Stimulated activated CD4-positive, alpha-beta T cell treated with anti-CD3 and anti-CD28 coated beads, Interleukin-1b, Interleukin-23, amount 100 ng/mL, for 48 hours (primary cell): ENCODE measurements around the gene NR1D2.
A peak's percentile ranks its signal among the peaks of the same experiment; 100 is the strongest.

Experiments
- DNase-seq: peaks from one replicate; pipeline ENCODE4 v3.0.0-alpha.2; 2020

NR1D2 gene

DNA sequence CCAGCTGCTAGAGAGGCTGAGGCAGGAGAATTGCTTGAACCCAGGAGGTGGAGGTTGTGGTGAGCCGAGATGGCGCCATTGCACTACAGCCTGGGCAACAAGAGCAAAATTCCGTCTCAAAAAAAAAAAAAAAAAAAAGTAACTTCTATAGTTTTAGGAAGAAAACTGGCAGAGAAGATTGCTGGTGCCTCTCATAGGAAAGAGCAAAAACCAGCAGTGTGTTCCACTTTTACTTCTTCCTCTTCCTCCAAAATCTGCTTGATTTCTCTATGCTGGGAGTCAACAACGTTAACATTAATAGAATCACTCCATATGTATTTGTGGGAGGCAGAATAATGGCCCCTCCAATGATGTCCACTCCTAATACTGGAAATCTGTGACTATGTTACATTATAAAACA, 12.5 kb upstream of the NR1D2 start:
- no peak for DNase-seq

DNA sequence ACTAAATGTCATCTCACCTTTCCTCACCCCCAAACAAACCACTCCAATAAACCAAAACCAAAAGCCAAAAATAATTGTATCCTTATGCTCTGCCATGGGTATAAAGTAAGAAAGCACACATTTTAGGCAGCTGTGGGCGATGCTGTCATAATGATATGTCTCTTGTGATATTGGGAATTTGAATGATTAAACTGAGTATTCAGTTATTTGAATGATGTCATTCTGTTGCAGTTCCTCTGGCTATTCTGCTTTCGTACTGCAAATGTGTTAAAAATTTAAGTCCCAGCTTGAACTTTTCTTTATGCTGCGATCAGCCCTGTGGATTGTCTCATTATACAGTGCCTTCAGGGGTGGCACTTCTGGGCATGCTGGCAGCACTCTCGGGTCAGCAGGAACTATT, 10.8 kb upstream of the NR1D2 start:
- no peak for DNase-seq

DNA sequence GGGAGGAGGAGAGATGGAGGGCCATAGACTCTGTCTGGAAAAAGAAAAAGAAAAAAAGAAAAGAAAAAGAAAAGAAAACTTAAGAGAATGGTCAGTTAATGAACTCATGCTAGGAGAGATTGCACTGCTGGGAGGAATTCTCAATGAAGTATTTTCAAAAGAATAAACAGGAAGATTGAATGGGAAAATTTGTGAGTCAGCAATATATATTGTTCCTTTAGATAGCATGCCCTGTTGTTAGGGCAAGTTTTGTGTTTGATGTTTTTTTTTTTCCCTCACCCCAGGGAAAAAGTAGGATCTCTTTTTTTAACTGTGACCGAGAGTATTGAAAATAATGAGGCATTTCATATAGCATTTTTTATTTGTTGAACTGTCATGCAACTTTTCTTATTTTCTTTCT, 7.8 kb upstream of the NR1D2 start:
- DNase-seq: no peak

DNA sequence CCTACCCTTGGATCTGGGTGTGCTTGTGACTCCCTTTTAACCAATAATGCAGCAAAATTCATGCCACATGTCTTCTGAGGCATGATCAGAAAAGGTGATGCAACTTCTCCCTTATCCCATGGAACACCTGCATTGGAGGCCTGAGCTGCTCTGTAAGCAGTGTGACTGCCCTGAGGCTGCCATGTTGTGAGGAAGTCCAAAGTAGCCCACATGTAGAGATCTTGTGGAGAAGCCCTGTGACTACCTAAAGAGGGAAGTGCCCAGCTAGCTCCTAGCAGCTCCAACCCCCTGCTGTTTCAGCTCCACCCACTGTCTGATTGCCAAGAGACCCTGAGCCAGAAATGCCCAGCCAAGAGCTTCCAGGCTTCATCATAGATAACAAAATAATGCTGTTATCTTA, 6.4 kb upstream of the NR1D2 start:
- DNase-seq: no peak

DNA sequence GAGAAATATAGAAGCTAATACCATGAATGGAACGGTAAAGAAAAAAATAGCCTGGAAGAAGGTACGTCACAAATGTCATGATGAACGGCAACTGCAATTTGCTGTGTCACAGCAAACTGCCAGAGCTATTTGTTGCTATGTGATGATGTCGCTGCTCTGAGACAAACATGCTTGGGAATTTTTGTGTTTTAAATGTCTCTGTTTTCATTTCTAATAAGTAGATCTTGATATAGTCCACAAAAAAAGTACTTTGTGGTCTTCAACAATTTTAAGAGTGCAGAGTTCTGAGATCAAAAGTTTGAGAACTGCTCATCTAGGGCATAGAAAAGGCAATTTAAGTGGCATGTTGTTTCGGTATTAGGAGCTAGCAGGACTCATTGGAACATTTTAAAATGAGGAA, 4.3 kb upstream of the NR1D2 start:
- no peak for DNase-seq

DNA sequence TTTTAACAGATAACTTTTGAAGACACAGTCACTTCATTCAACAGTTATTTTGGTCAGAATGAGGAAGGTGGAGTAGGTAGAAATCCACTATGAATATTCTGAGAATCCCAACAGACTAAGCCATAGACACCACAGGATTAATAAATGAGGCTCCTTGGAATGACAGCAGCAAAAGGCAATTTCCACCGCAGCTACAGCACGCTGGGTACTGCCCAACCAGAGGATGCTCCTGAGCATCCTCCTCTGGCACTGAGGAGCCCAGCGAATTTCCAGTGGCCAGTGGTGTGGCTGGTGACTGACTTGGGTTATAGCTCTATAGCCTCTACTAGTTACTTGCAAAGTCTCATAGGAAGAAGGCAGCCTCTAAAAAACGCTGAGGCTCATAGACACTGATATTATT, 3.6 kb upstream of the NR1D2 start:
- no peak for DNase-seq

DNA sequence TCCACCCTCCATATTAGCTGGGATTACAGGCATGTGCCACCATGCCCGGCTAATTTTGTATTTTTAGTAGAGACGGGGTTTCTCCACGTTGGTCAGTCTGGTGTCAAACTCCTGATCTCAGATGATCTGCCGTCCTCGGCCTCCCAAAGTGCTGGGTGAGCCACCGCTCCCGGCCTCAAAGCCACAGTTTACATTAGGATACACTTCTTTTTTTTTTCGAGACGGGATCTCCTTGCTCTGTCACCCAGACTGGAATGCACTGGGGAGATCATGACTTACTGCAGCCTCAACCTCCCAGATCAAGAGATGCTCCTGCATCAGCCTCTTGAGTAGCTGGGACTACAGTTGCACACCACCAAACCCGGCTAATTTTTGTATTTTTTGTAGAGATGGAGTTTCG, 2.5 kb upstream of the NR1D2 start:
- no peak for DNase-seq

DNA sequence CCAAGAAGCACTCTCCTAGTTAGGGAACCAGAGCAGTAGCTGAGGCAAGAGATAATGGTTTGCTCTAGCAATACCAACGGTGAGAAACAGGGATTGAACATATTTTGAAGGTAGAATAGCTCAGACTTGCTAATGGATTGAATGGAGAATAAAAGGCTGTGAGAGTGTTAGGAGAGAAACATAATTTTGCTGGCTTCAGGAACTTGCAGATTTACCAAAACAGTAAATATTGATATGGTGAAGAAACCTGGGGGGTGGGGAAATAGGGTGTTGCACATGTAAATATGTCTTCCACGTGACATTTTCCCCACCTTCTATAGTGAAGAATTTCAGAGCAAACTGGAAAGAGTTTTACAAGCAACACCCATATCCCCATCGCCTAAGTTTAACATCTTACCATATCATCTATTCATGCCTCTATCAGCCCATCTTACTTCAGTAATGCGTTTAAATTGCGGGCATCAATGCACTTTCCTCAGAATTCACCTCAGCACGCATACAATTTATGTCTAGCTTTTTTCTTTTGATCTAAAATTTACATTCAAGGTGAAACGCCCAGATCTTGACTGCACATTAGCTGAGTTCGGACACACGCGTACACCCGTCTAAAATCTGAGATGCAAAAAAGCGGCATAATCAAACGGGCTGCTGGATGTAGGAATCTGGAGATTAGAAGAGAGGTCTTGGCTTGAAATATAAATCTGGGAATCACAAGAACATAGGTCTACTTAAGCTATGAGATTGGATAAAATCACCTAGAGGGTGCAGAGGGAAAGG, 891 bp upstream of the NR1D2 start:
- DNase-seq: no peak

DNA sequence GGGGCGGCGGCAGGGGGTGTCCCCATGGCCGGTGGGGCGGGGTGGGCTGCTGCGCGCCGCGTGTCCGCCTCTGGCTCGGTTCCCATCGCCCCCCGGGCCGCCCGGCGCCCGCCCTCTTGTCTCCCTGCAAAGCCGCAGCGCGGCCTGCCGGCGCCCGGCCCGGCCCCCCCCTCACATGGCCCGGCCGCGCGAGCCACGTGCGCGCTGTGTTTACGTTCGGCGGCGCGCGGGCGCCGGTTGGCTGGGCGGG, 502 bp downstream of the NR1D2 start:
- DNase-seq: no peak

DNA sequence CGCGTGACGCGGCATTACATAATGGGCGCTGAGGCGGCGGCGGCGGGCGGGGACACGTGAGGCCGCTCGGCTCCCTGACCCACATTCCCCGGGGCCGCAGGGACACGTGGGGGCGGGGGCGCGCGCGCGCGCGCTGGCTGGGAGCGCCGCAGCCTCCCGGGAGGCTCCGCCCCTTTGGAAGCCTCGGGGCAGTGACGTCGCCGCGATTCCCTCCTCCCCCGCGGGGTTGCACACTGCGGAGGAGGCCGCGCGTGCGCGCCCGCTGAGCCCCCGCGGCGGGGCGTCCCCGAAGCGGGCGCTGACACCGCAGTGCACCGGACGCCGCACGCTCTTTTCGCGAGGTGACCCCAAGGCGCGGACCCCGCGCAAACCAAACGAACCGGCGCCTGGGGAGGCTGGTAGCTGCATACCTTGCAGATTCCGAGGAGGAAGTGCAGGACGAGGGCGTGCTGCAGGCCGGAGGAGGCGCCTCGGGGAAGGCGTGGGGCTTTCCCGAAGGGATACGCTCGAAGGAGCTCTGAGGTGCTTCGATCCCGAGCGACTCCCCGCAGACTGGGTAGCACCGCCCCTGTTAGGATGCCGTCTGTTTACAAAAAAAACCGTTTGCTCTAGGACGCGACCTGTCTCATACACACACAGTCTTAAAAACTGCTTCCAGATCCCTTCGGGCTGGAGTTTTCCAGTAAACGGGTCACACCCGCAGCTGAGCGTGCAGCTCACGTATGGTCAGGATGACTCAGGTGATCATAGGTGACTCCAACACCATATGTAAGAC, 1.0 kb downstream of the NR1D2 start:
- DNase-seq: peak; percentile 96

DNA sequence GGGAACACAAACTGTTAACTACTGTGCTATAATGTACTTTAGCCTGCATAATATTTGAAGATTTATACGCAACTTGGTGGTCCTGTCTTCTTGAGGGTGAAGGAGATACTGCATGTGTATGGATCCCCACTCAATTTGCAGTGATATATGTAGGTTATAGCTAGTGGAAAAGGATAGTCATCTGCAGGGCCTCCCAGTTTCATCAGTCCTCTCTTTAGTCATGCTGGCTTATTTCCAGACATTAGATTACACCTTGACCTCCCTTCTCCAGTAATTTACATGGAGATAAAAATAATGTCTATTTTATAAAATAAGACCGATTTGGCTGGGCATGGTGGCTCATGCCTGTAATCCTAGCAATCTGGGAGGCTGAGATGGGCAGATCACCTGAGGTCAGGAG, 3.7 kb downstream of the NR1D2 start:
- DNase-seq: no peak

DNA sequence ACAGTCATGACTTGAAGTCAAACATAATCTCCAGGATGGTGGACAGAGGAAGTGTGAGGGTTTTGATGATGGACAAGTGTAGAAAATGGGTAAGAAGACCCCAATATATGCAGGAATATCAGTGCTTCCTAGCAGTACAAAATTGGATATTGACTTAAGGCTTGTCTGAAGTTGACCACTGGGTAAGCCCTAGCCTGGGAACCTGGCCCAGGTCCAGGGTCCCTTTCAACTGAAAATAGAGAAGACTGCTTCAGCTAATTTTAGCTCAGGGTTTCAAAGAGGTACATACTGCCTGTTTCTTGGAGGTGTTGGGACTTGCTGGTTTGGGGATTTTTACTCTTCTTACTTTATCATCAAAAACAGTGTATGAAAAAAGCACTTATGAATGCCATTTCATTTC, 4.7 kb downstream of the NR1D2 start:
- DNase-seq: no peak

DNA sequence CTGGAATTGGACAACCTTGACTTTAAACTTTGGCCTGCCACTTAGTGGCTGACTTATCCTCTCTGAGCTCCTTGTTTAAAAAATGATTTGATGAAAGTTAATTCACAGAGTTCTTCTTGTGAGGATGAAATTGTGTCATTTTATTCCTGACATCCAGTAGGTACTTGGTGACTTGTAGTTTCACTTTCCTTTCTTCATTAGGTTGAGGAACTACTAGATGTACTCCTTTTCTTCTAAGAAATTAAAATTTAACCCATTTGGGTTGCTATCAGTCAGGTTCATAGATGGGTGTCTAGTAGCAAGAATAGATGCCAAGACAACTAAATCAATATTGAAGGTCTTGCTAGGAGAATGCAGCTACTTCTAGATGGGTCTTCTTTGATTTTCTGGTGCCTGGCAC, 5.2 kb downstream of the NR1D2 start:
- DNase-seq: no peak

DNA sequence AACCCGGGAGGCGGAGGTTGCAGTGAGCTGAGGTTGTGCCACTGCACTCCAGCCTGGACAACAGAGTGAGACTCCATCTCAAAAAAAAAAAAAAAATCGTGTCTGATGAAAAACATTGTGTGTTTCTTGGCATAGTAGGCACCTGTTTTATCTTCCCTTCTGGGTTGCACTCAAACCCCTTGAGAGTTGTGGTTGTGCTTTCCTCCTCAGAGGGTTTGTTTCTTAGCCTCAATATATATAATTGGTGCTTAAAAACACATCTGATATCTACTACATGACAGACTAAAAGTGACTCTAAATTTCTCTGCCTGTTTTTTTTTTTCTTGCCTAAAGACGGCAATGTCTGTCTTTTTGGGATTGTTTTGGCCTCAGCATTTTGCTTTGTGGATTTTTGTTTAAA, 7.6 kb downstream of the NR1D2 start:
- no peak for DNase-seq

DNA sequence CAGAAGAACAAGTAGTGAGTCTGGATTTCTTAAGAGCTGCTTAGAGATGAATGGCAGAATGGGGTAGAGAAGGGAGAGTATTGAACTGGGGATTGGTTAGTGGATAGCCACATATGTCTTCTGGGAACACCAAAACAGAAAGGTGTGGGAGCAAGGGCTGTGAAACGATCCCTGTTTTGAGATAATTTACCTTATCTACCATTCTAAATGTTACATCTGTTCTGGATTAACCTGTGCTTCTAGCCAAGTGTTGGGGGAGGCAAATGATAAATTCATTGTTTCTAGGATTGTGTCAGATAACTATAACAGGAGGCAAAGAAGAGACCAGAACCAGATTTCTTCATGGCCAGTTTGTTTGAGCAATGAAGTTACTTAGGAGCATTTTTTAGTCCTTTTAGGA, 8.4 kb downstream of the NR1D2 start:
- DNase-seq: no peak

DNA sequence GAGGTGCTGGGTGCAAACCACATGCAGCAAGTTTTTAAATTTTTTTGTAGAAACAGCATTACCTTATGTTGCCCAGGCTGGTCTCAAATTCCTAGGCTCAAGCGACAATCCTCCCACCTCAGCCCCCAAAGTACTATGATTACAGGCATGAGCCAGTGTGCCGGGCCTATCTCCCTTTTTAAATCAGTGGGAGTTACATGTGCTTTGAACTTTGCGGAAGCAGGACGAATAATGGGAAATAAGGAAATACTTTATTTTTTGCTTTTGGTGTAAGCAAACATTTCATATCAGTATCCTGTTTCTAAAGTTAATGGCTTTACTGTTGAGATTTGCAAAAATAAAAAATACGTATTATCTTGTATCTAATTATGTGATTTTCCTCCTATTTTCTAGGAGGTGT, 9.1 kb downstream of the NR1D2 start:
- no peak for DNase-seq

DNA sequence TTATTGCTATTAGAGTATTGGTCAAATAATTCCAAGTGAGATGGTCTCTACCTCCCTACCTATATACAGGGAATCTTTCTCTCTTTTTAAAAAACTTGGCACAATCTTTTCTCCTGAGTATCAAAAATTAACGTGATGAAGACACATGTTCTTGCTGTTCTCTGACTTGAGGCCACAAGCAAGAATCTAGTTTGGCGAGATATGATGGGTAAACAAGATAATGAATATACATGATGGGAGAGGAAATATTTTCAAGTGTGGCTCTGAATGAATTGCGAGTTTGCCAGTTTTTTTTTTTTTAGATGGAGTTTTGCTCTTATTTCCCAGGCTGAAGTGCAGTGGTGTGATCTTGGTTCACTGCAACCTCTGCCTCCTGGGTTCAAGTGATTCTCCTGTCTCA, 11.6 kb downstream of the NR1D2 start:
- no peak for DNase-seq

DNA sequence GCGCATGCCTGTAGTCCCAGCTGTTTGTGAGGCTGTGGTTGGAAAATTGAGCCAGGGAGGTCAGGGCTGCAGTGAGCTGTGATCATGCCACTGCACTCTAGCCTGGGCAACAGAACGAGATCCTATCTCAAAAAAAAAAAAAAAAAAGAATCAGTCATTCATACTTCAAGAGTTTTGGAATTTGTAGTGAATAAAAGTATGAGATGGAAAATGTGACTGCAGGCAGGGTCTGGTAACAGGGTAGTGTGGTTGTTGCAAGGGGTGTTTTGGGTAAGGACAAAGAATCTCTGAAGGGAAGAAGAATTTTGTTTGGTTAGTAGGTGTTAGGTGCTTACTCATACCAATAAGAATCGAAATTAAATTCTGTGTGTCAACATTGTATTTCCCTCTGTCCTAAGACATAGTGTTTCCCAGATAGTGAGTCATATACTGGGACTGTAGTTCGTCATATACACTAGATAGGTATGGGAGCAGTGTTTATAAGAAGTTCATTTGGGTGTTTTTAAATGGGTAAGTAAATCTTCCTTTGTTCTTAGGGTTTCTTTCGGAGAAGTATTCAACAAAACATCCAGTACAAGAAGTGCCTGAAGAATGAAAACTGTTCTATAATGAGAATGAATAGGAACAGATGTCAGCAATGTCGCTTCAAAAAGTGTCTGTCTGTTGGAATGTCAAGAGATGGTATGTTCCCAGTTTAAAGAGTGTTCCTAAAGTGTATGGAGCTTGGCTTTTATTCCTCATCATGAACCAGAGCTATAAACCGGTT, 14.2 kb downstream of the NR1D2 start:
- DNase-seq: no peak

DNA sequence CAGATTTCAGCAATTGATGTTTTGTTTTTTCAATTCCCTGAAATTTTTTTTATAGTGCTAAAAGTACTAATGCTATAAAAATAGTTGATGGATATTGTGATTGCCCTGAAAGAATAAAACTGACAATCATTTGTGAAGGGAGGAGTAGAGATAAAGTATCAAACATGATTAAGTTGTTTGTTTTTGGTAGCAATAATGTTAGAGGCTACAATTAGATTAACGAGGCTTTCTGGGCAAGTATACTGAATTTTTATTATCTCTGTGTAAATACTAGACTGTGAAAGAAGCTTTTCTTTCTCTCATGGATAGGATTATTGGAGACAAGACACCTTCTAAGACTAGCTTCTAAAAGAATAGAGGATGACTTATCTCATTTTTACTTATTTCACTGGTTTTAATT, 15.6 kb downstream of the NR1D2 start:
- no peak for DNase-seq

DNA sequence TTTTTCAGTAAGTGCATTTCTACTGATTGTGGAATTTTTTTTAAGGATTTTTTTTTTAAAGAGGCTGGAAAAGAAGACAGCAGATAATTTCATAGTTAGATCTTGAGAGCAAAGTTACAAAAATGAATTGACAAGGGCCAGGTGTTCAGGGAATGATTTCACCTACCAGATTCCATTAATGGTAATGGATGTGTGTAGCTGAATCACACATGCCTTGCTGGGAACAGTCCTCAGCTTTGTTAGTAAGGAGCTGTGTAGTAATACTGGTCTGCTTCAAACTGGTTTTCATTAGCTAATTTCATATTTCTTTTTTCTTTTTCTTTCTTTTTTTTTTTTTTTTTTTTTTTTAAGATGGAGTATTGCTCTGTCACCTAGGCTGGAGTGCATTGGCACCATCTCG, 16.0 kb downstream of the NR1D2 start:
- DNase-seq: no peak

DNA sequence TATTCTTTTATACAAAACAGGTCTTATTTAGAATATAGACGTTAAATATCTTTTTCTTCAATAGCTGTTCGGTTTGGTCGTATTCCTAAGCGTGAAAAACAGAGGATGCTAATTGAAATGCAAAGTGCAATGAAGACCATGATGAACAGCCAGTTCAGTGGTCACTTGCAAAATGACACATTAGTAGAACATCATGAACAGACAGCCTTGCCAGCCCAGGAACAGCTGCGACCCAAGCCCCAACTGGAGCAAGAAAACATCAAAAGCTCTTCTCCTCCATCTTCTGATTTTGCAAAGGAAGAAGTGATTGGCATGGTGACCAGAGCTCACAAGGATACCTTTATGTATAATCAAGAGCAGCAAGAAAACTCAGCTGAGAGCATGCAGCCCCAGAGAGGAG, 16.8 kb downstream of the NR1D2 start:
- DNase-seq: no peak

DNA sequence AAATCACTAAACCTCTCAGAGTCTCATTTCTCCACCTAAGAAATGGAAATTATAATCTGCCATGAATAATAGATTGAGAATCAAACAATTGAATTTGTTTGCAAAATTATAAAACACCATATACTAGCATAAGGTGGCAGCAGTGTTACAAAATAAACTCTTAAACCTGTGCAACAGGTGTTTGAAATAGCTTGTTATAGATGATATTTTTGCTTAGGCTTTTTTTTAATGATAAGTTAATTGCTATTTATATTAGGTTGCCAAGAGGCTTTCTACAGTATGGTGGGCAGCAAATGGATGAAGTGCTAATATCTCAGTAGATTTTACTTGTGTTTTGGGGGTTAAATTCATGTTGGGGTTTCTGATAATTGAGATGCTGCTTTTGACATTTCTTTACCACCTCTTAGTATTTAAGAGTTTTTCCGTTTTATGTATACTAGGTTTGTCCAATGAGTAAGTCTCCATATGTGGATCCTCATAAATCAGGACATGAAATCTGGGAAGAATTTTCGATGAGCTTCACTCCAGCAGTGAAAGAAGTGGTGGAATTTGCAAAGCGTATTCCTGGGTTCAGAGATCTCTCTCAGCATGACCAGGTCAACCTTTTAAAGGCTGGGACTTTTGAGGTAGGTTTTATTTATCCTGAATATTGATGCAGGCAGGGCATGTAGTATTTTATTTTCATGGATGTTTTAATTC, 19.6 kb downstream of the NR1D2 start:
- DNase-seq: no peak

DNA sequence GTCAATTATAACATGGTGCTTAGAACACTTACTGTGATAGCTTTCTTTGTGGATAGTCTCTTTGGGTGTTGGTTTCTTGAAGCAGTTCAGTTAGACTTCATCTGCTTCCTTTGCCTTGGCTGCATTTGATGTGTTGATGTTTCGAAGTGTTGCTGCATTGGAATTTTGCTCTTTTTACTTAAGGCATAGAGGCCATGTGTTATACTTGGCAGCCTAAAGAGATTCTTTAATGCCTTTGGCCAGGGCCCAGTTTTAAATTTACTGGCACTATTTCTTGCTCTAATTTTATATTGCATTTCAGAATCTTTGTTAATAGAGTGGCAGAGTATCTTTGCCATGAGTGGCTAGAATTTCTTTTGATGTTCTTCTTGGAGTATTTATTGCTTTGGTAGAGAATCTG, 21.2 kb downstream of the NR1D2 start:
- no peak for DNase-seq
